Right atrium auricular region (tissue), 2 donors: Measurements from ENCODE around the gene TENM4. TPM values are rescaled to one million over a fixed set of nuclear protein-coding genes. Genes with fewer than 3 reads are reported as not detected.

Experiments used
- DNase-seq: peaks from one replicate; pipeline ENCODE4 v3.0.0-alpha.2; 2019; ENCODE audit warnings: low spot score
- H3K27ac ChIP-seq, 2 donors: fragments of 200-600 bp; sonication (generic); 1 replicate in 1 of 2; 2 replicates in 1 of 2; pipeline ENCODE4 v1.5.1; 2016 to 2019
- H3K27me3 ChIP-seq, 2 donors: fragments of 200-600 bp; sonication (generic); one replicate each; pipeline versions ENCODE4 v1.5.1 to v1.6.0; 2017 to 2019
- H3K36me3 ChIP-seq: fragments of 200-600 bp; sonication (generic); one replicate; pipeline ENCODE4 v1.5.1; 2016
- H3K4me1 ChIP-seq, 2 donors: fragments of 200-600 bp; sonication (generic); one replicate each; pipeline versions ENCODE4 v1.5.1 to v1.6.0; 2017 to 2019
- H3K4me3 ChIP-seq, 2 donors: fragments of 200-600 bp; sonication (generic); 1 replicate in 1 of 2; 2 replicates in 1 of 2; pipeline ENCODE4 v1.5.1; 2017 to 2019; ENCODE audit warnings: mild to moderate bottlenecking in 1 of 2, moderate library complexity in 1 of 2
- H3K9me3 ChIP-seq, 2 donors: fragments of 200-600 bp; sonication (generic); one replicate each; pipeline ENCODE4 v1.5.1; 2019
- CTCF ChIP-seq, 2 donors: fragments of 200-600 bp; sonication (generic); IDR thresholded peaks; one replicate each; pipeline ENCODE4 v1.5.1; 2019; ENCODE audit warnings: antibody characterized with exemption in 2 of 2
- total RNA-seq, 2 donors: library from RNA; depleted of rRNA; stranded (reverse); fragments of >200 nt; gene quantifications; one replicate each; pipeline ENCODE4 v1.1.0, GENCODE V29; 2016

Gene TENM4
- total RNA-seq, 2 donors from 2014 or later, result 0.30 to 0.98 TPM

GRCh38 chr11:78869293-78869692 lies 571.5 kb downstream of the TENM4 start:
- no peaks in the 10 kb centered on the region for H3K27me3 ChIP-seq
- H3K36me3 ChIP-seq, result no peaks in the 10 kb centered on the region
- H3K4me1 ChIP-seq, result no peaks in the 10 kb centered on the region
- H3K9me3 ChIP-seq, result no peaks in the 10 kb centered on the region
- no peak for TF ChIP-seq CTCF (IDR thresholded peaks at IDR 0.05)
- no peak overlapping the region for H3K27ac ChIP-seq
- DNase-seq, result no peak
- no peak overlapping the region for H3K4me3 ChIP-seq

- Histone ChIP-seq H3K36me3 (no peaks in the 10 kb centered on the region), H3K27ac (no peak overlapping the region), H3K4me3 (no peak overlapping the region), H3K4me1 (no peaks in the 10 kb centered on the region), H3K9me3 (no peaks in the 10 kb centered on the region), H3K27me3 (no peaks in the 10 kb centered on the region)
- no peak for TF ChIP-seq CTCF (IDR thresholded peaks at IDR 0.05)
- no peak for DNase-seq
Observed at GRCh38 chr11:78868563-78868962, 572.3 kb downstream of the TENM4 start.

DNA sequence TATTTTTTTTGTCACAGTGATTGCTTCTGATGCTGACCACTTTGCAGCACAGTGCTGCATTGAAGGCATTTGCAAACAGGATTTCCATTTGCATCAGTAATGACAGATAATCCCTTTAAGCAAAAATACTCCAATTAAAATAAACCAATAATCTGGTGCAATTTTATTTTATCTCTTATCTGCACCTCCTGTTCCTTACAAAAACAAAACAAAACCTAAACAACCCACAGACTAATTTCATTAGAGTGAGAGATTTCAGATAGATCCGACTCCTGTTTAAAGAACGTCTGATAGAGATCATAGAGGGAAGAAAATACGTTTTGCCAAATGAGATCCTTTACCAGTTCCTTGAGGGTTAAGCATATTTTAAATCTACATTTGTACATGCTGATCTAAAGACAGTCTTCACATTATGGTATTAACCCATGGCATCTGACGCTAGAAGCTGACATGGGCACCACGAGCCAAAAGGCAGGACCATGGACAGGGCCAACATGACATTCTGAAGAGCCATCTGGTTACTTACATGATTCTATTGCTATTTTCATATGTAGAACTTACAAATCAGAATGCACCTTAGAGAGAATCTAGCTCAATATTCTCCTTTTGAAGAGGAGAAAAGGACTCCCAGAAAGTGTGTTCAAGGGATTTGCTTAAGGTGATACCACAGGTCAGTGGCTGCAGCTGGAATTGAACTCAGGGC lies 580.0 kb downstream of the TENM4 start:
- Histone ChIP-seq H3K4me1 (no peaks in the 10 kb centered on the region), H3K4me3 (no peak overlapping the region), H3K27ac (no peak overlapping the region), H3K27me3 (no peaks in the 10 kb centered on the region), H3K9me3 (no peaks in the 10 kb centered on the region), H3K36me3 (no peaks in the 10 kb centered on the region)
- no peak for DNase-seq
- no peak for TF ChIP-seq CTCF (IDR thresholded peaks at IDR 0.05)

GRCh38 chr11:78857688-78858087 lies 583.1 kb downstream of the TENM4 start:
- Histone ChIP-seq H3K9me3 (no peaks in the 10 kb centered on the region), H3K27me3 (no peaks in the 10 kb centered on the region), H3K4me1 (no peaks in the 10 kb centered on the region), H3K4me3 (no peak overlapping the region), H3K27ac (no peak overlapping the region), H3K36me3 (no peaks in the 10 kb centered on the region)
- no peak for DNase-seq
- TF ChIP-seq CTCF (IDR thresholded peaks at IDR 0.05), result no peak

GRCh38 chr11:78856211-78856610 lies 584.6 kb downstream of the TENM4 start:
- Histone ChIP-seq H3K4me3 (no peak overlapping the region), H3K27me3 (no peaks in the 10 kb centered on the region), H3K4me1 (no peaks in the 10 kb centered on the region), H3K9me3 (no peaks in the 10 kb centered on the region), H3K27ac (no peak overlapping the region), H3K36me3 (no peaks in the 10 kb centered on the region)
- DNase-seq, result no peak
- no peak for TF ChIP-seq CTCF (IDR thresholded peaks at IDR 0.05)

GRCh38 chr11:78855116-78855515 lies 585.7 kb downstream of the TENM4 start:
- Histone ChIP-seq H3K4me1 (no peaks in the 10 kb centered on the region), H3K36me3 (no peaks in the 10 kb centered on the region), H3K4me3 (no peak overlapping the region), H3K27ac (no peak overlapping the region), H3K27me3 (no peaks in the 10 kb centered on the region), H3K9me3 (no peaks in the 10 kb centered on the region)
- no peak for DNase-seq
- no peak for TF ChIP-seq CTCF (IDR thresholded peaks at IDR 0.05)
